ENCODE measurements around the gene SNX27.

- TF ChIP-seq GABPA (IDR thresholded peaks at IDR 0.05 in 1 of 2, conservative IDR thresholded peaks at IDR 0.05 in 1 of 2): no peak
- no peak for TF ChIP-seq CTCF (IDR thresholded peaks at IDR 0.05; ENCODE audit: low read depth, low read length, missing input control)
- TF ChIP-seq, protein P1, sequence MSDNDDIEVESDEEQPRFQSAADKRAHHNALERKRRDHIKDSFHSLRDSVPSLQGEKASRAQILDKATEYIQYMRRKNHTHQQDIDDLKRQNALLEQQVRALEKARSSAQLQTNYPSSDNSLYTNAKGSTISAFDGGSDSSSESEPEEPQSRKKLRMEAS (IDR thresholded peaks at IDR 0.05): no peak
- TF ChIP-seq EGR1 (IDR thresholded peaks at IDR 0.05; ENCODE audit: low read depth in 2 of 2): no peak
- no peak for TF ChIP-seq TAF1 (conservative IDR thresholded peaks at IDR 0.05)
- TF ChIP-seq, protein P2, sequence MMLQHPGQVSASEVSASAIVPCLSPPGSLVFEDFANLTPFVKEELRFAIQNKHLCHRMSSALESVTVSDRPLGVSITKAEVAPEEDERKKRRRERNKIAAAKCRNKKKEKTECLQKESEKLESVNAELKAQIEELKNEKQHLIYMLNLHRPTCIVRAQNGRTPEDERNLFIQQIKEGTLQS (IDR thresholded peaks at IDR 0.05): no peak
- no peak for TF ChIP-seq REST (IDR thresholded peaks at IDR 0.05)
- TF ChIP-seq, protein P3, sequence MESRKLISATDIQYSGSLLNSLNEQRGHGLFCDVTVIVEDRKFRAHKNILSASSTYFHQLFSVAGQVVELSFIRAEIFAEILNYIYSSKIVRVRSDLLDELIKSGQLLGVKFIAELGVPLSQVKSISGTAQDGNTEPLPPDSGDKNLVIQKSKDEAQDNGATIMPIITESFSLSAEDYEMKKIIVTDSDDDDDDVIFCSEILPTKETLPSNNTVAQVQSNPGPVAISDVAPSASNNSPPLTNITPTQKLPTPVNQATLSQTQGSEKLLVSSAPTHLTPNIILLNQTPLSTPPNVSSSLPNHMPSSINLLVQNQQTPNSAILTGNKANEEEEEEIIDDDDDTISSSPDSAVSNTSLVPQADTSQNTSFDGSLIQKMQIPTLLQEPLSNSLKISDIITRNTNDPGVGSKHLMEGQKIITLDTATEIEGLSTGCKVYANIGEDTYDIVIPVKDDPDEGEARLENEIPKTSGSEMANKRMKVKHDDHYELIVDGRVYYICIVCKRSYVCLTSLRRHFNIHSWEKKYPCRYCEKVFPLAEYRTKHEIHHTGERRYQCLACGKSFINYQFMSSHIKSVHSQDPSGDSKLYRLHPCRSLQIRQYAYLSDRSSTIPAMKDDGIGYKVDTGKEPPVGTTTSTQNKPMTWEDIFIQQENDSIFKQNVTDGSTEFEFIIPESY (IDR thresholded peaks at IDR 0.05): no peak
- no peak for TF ChIP-seq YY1 (IDR thresholded peaks at IDR 0.05)
- TF ChIP-seq JUND (IDR thresholded peaks at IDR 0.05): no peak
- TF ChIP-seq SP1 (IDR thresholded peaks at IDR 0.05): no peak
- TF ChIP-seq FOXA1 (IDR thresholded peaks at IDR 0.05): no peak
- TF ChIP-seq RAD21 (IDR thresholded peaks at IDR 0.05): no peak
- TF ChIP-seq HNF4G (IDR thresholded peaks at IDR 0.05): no peak
These were observed 26.4 kb downstream of the SNX27 start for GRCh38 chr1:151638074-151638775.
